LNCaP clone FGC (cell line): Measurements from ENCODE around the gene PIP5KL1.
"Not testable (repeated sequence)": the region's sequence is repeated elsewhere in the genome, so short reads cannot be mapped to it uniquely, and the experiment has no call there.

Experiments used
- DNase-seq: peaks from one replicate; pipeline ENCODE4 v3.0.0-alpha.2; 2011; ENCODE audit warnings: low read depth
- H3K4me3 ChIP-seq: 2 replicates; pipeline ENCODE4 v1.5.1; 2011; ENCODE audit warnings: mild to moderate bottlenecking, low read depth, low read length, control low read depth
- TF ChIP-seq, protein P1 (sequence below): IDR thresholded peaks from 2 replicates; pipeline ENCODE4 v1.5.1; 2012; ENCODE audit warnings: mild to moderate bottlenecking; ENCODE audit not compliant: control insufficient read depth, insufficient read depth; ENCODE audit errors: extremely low read depth

The PIP5KL1 gene

GRCh38 chr9:127883959-127884358 lies 46.6 kb downstream of the PIP5KL1 start:
- no peak overlapping the region for H3K4me3 ChIP-seq
- TF ChIP-seq, protein P1, sequence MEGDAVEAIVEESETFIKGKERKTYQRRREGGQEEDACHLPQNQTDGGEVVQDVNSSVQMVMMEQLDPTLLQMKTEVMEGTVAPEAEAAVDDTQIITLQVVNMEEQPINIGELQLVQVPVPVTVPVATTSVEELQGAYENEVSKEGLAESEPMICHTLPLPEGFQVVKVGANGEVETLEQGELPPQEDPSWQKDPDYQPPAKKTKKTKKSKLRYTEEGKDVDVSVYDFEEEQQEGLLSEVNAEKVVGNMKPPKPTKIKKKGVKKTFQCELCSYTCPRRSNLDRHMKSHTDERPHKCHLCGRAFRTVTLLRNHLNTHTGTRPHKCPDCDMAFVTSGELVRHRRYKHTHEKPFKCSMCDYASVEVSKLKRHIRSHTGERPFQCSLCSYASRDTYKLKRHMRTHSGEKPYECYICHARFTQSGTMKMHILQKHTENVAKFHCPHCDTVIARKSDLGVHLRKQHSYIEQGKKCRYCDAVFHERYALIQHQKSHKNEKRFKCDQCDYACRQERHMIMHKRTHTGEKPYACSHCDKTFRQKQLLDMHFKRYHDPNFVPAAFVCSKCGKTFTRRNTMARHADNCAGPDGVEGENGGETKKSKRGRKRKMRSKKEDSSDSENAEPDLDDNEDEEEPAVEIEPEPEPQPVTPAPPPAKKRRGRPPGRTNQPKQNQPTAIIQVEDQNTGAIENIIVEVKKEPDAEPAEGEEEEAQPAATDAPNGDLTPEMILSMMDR = no peak

DNA sequence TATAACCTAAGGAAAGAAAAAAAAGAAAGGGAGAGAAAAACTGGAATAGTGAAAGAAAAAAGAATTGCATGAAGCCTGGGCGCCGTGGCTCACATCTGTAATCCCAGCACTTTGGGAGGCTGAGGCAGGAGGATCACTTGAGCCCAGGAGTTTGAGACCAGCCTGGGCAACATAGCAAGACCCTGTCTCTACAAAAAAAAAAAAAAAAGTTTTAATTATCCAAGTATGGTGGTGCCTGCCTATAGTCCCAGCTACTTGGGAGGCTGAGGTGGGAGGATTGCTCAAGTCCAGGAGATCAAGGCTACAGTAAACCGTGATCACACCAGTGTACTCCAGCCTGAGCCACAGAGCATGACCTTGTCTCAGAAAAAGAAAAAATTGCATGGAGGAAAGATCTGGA lies 48.9 kb downstream of the PIP5KL1 start:
- DNase-seq, H3K4me3 ChIP-seq: not testable (repeated sequence)

More at GRCh38 chr9:127883959-127884358, 46.6 kb downstream of the PIP5KL1 start:
- no peak for DNase-seq

GRCh38 chr9:127880143-127880542 lies 50.4 kb downstream of the PIP5KL1 start:
- no peak for DNase-seq
- TF ChIP-seq, protein P1 = no peak
- H3K4me3 ChIP-seq = no peak overlapping the region

DNA sequence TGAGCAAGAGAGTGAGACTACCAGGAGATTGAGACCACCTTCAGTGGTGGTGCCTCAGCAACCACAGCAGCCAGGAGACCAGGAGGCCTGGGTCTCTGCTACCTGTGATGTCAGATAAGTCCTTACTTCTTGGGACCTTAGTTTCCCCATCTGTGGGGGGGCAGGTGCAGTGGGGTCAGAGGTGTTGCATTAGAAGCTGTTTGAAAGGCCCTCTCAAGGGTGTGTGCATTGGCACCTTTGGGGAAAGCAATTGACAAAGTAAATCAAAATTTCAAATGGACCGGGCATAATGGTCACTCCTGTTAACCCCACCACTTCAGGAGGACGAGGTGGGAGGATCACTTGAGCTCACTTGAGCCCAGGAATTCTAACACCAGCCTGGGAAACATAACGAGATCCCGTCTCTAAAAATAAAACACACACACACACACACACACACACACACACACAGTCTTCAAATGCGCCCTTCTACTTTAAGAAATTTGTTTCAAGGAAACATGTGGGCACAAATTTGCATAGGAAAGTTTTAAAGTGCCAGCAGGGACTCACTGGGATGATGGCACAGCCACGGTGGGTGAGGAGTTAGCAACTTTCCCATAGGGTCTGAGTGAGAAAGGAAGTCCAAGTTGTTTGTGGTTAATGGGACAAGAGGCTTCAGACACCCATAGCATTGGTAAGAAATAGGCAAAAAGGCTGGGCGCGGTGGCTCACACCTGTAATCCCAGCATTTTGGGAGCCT lies 51.8 kb downstream of the PIP5KL1 start:
- no peak overlapping the region for H3K4me3 ChIP-seq
- no peak for DNase-seq
- TF ChIP-seq, protein P1 = no peak

DNA sequence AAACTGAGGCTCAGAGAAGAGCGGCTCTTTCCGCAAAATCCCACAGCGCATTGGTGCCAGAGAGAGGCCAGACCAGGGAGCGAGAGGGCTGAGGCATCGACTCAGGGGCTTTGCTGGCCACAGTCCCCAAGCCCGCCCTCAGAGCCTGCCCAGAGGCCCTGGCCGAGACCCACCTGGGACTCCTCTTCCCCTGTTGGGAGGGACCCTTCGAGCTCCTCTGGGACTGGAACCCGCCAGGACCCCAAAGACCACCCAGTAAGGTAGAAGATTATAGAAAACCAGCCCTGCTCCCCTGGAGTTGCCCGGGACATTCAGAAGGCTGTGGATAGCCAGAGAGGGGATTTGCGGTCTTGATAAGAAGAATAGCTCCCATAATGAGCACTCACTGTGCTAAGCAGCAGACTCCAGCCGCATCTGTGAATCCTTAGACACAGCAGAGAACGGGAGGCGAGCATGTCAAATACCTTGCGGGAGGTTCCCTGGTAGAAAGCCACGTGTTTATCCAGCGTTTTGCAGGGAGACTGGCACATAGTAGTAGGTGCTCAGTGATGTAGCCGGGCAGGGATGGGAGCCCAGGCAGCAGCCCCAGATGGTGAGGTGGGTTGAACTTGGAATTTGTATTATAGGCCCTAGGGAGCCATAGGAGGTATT lies 52.5 kb downstream of the PIP5KL1 start:
- DNase-seq = no peak
- H3K4me3 ChIP-seq = peak overlapping the region; percentile 65
- TF ChIP-seq, protein P1 = no peak

DNA sequence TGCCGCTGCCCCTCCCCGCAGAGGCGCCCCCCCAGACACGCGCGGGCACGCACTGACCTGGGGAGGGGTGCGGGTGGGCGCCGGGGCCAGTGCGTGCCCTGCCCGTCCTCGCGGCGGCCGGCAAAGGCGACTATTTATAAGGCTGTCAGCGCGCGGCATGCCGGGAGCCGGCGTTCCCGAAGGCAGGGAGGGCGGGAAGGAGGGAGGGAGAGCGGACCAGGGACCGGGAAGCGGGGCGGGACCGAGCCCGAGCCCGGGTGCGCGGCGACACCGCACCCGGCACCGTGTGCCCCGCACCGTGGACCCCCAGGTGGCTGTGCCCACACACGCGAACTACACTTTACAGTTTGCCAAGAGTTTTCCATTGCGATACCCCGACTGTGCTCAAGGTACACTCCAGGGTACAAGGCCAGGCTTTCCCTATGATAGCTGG lies 53.0 kb downstream of the PIP5KL1 start, which contains the start of gene AK1:
TSS of gene AK1 (minus strand) at position 110 of the 433 bp plus-strand sequence. CDS start 3,058 bp downstream, outside the sequence.
- no peak for DNase-seq
- TF ChIP-seq, protein P1 = no peak
- H3K4me3 ChIP-seq = peak within 1 kb of the TSS; percentile 65

GRCh38 chr9:127876764-127877562 lies 53.6 kb downstream of the PIP5KL1 start:
- DNase-seq = no peak
- peak overlapping the region; percentile 65 for H3K4me3 ChIP-seq
- TF ChIP-seq, protein P1 = no peak
